ENCODE measurements around the gene GGT7. TPM values are rescaled to one million over a fixed set of nuclear protein-coding genes. Genes with fewer than 3 reads are reported as not detected.
A peak's percentile ranks its signal among the peaks of the same experiment; 100 is the strongest.
"Not testable (repeated sequence)": the region's sequence is repeated elsewhere in the genome, so short reads cannot be mapped to it uniquely, and the experiment has no call there.

GGT7 gene
- polyA plus RNA-seq, 4 donors, result 18.0 to 25.5 (median 21.1) TPM

GRCh38 chr20:34883087-34883688, 10.5 kb upstream of the GGT7 start:
- no peak for DNase-seq (ENCODE audit: low read depth in 4 of 4, low spot score in 3 of 4)

- DNase-seq (ENCODE audit: low read depth in 4 of 4, low spot score in 3 of 4), result no peak
Observed at GRCh38 chr20:34881689-34882088, 9.0 kb upstream of the GGT7 start.

GRCh38 chr20:34880971-34881370, 8.3 kb upstream of the GGT7 start:
- not testable (repeated sequence) for DNase-seq (ENCODE audit: low read depth in 4 of 4, low spot score in 3 of 4)

- DNase-seq (ENCODE audit: low read depth in 4 of 4, low spot score in 3 of 4), result no peak
Observed at GRCh38 chr20:34880215-34880850, 7.7 kb upstream of the GGT7 start.

GRCh38 chr20:34876406-34877282, 4.0 kb upstream of the GGT7 start, which contains the start of gene ACSS2:
ACSS2 (plus strand) TSS chr20:34876612; CDS start chr20:34876646, 34 bp downstream.
- DNase-seq (ENCODE audit: low read depth in 4 of 4, low spot score in 3 of 4), result peak; percentile 88 to 91 (median 89)

- DNase-seq (ENCODE audit: low read depth in 4 of 4, low spot score in 3 of 4), result no peak
Observed at GRCh38 chr20:34875642-34876405, 3.2 kb upstream of the GGT7 start.

- DNase-seq (ENCODE audit: low read depth in 4 of 4, low spot score in 3 of 4), result peak; percentile 48 to 63 (median 56)
Observed at GRCh38 chr20:34874094-34874654, 1.5 kb upstream of the GGT7 start.

- no peak for DNase-seq (ENCODE audit: low read depth in 4 of 4, low spot score in 3 of 4)
Observed at GRCh38 chr20:34873583-34874093, 982 bp upstream of the GGT7 start.

GRCh38 chr20:34871966-34872621, 562 bp downstream of the GGT7 start:
- DNase-seq (ENCODE audit: low read depth in 4 of 4, low spot score in 3 of 4), result no peak

GRCh38 chr20:34871320-34871926, 1.2 kb downstream of the GGT7 start:
- DNase-seq (ENCODE audit: low read depth in 4 of 4, low spot score in 3 of 4), result no peak

GRCh38 chr20:34864216-34864615, 8.4 kb downstream of the GGT7 start:
- DNase-seq (ENCODE audit: low read depth in 4 of 4, low spot score in 3 of 4), result no peak

- DNase-seq (ENCODE audit: low read depth in 4 of 4, low spot score in 3 of 4), result no peak
Observed at GRCh38 chr20:34863421-34863965, 9.2 kb downstream of the GGT7 start.

- no peak for DNase-seq (ENCODE audit: low read depth in 4 of 4, low spot score in 3 of 4)
Observed at GRCh38 chr20:34862724-34863123, 9.9 kb downstream of the GGT7 start.

- no peak for DNase-seq (ENCODE audit: low read depth in 4 of 4, low spot score in 3 of 4)
Observed at GRCh38 chr20:34861386-34862084, 11.1 kb downstream of the GGT7 start.

- no peak for DNase-seq (ENCODE audit: low read depth in 4 of 4, low spot score in 3 of 4)
Observed at GRCh38 chr20:34859826-34860545, 12.7 kb downstream of the GGT7 start.

GRCh38 chr20:34859367-34859766, 13.3 kb downstream of the GGT7 start:
- no peak for DNase-seq (ENCODE audit: low read depth in 4 of 4, low spot score in 3 of 4)

- no peak for DNase-seq (ENCODE audit: low read depth in 4 of 4, low spot score in 3 of 4)
Observed at GRCh38 chr20:34852298-34852697, 20.4 kb downstream of the GGT7 start.

- no peak for DNase-seq (ENCODE audit: low read depth in 4 of 4, low spot score in 3 of 4)
Observed at GRCh38 chr20:34850969-34851368, 21.7 kb downstream of the GGT7 start.
